Measurements from ENCODE around the gene ZBTB37. TPM values are rescaled to one million over a fixed set of nuclear protein-coding genes. Genes with fewer than 3 reads are reported as not detected.
"Not testable (repeated sequence)": the region's sequence is repeated elsewhere in the genome, so short reads cannot be mapped to it uniquely, and the experiment has no call there.

Gene ZBTB37
- total RNA-seq, 4 donors from 2014 or later = 1.6 to 6.3 (median 3.3) TPM

DNA sequence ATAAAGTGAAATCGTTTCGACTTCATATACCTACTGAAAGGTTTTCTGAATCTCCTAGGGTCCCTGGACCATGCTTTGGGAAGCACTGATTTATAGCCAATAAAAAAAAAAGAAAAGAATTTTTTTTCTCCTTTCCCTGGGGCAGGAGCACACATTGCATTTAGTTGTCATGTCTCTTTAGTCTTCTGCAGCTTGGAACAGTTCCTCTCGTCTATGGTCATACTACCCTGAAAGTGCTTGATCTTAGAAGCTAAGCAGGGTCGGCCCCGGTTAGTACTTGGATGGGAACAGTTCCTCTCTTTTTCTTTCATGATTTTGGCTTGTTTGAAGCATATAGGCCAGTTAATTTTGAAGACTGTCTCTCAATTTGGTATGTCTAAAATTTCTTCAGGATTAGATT is 52.7 kb downstream of the ZBTB37 start:
- Histone ChIP-seq H3K4me1 (no peaks in the 10 kb centered on the region), H3K36me3 (no peaks in the 10 kb centered on the region), H3K9me3 (no peaks in the 10 kb centered on the region), H3K27ac (no peak overlapping the region), H3K27me3 (no peaks in the 10 kb centered on the region), H3K4me3 (no peak overlapping the region)
- intact Hi-C loops (cut with DNase I) = no loop called here
- DNase-seq = no peak
- TF ChIP-seq CTCF (IDR thresholded peaks at IDR 0.05) (no peak), POLR2A (IDR thresholded peaks at IDR 0.05) (no peak)
- WGBS, 2 donors = 79 to 80% methylated on average over 5 of the region's 5 CpGs

DNA sequence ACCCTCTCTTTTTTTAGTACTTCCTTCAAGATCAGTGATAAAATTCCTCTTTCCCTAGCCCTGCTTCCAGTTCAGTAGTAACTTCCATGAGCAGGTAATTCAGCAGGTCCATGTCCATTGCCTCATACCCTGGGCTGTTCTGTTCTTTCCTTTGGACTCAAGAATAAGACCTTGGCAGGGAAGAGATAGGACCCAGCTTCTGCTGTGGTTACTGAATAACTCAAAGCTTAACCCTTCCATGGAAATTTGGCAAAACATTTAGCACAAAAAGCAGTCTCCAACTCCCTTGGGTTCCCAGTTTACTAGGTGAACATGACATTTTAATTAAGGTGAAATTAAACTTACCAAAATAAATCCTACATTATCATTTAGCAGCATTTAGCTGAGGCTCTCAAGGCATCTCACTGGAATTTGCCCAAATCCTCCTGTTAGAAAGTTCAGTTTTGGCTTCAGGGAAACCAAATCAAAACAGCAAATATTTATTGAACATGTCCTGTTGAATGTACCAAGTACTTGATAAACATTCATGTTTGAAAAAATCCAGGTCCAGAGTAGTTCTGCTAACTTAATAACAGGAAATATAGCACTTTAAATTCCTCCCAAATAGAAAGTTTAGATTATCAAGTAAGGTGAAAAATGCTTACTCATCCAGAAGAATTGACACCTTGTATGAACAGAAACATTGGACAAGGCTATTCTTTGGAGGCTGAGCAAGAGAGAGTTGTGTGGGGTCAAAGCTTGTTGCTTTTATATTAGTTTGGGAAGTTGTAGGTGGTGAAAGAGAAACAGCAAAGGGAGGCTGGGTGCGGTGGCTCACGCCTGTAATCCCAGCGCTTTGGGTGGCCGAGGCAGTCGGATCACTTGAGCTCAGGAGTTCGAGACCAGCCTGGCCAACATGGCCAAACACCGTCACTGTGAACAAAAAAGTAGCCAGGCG is 57.4 kb downstream of the ZBTB37 start:
- Histone ChIP-seq H3K9me3 (no peaks in the 10 kb centered on the region), H3K4me1 (no peaks in the 10 kb centered on the region), H3K27me3 (no peaks in the 10 kb centered on the region), H3K4me3 (no peak overlapping the region), H3K36me3 (peaks cover 0 to 8% (median 0%) of the 10 kb centered on the region in 3 donors), H3K27ac (no peak overlapping the region)
- WGBS, 2 donors = 88 to 94% methylated on average over 8 of the region's 8 CpGs
- intact Hi-C loops (cut with DNase I) = no loop called here
- TF ChIP-seq POLR2A (IDR thresholded peaks at IDR 0.05) (no peak), CTCF (IDR thresholded peaks at IDR 0.05) (no peak)
- DNase-seq = no peak

- peaks cover 0 to 56% (median 2%) of the 10 kb centered on the region in 3 donors for H3K36me3 ChIP-seq
- H3K27ac ChIP-seq; H3K27me3 ChIP-seq; H3K4me1 ChIP-seq; H3K9me3 ChIP-seq; intact Hi-C loops (cut with DNase I); H3K4me3 ChIP-seq; DNase-seq: not testable (repeated sequence)
- WGBS, 2 donors = 93 to 99% methylated on average over 3 to 5 of the region's 5 CpGs
Observed at GRCh38 chr1:173930541-173930940, 62.4 kb downstream of the ZBTB37 start.

GRCh38 chr1:173934440-173934839 is 66.3 kb downstream of the ZBTB37 start:
- Histone ChIP-seq H3K27me3 (no peaks in the 10 kb centered on the region), H3K36me3 (peaks cover 5 to 95% (median 13%) of the 10 kb centered on the region in 3 donors), H3K4me1 (no peaks in the 10 kb centered on the region), H3K9me3 (no peaks in the 10 kb centered on the region), H3K27ac (no peak overlapping the region), H3K4me3 (no peak overlapping the region)
- TF ChIP-seq POLR2A (IDR thresholded peaks at IDR 0.05) = no peak
- TF ChIP-seq CTCF (IDR thresholded peaks at IDR 0.05) = no peak
- intact Hi-C loops (cut with DNase I) = no loop called here
- WGBS, 2 donors = 100% methylated on average over 1 of the region's 1 CpG
- DNase-seq = no peak

DNA sequence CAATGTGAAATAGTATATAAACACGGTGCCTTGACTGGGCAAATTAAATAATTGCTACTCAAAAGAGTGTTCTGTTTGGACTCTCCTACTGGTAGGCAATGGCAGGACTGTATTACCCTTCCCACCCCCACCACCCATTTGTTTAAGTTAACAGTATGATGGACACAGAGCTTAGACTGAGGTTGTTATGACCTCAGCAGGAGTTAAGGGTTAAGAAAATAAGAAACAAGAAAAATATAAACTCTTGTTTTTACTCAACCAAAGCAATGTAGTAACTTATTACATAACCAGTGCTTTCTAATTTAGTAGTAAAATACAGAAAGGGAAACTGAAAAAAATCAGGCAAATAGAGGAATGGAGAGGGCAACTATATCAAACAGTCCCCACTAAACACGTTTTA is 68.9 kb downstream of the ZBTB37 start:
- no peak for DNase-seq
- Histone ChIP-seq H3K27me3 (no peaks in the 10 kb centered on the region), H3K9me3 (no peaks in the 10 kb centered on the region), H3K36me3 (peaks cover 5 to 100% (median 24%) of the 10 kb centered on the region in 3 donors), H3K4me3 (no peak overlapping the region), H3K27ac (no peak overlapping the region), H3K4me1 (no peaks in the 10 kb centered on the region)
- 74 to 78% methylated on average over 2 of the region's 2 CpGs for WGBS, 2 donors
- intact Hi-C loops (cut with DNase I) = no loop called here
- TF ChIP-seq CTCF (IDR thresholded peaks at IDR 0.05) = no peak

Measured in esophagus squamous epithelium (tissue), 5 donors.